AG10803 (cell line): ENCODE data around the gene KIF18A.
A peak's percentile ranks its signal among the peaks of the same experiment; 100 is the strongest.

Experiments
- DNase-seq: peaks from one replicate; pipeline ENCODE4 v3.0.0; 2010; ENCODE audit warnings: low read depth
- H3K4me3 ChIP-seq: 2 replicates; pipeline ENCODE4 v1.5.1; 2011; ENCODE audit warnings: mild to moderate bottlenecking, low read length, control low read depth
- CTCF ChIP-seq: conservative IDR thresholded peaks from 2 replicates; pipeline ENCODE4 v1.5.1; 2011; ENCODE audit warnings: mild to moderate bottlenecking, low read length, control low read depth, inconsistent platforms

Gene KIF18A

GRCh38 chr11:28107750-28108618 is at the start of gene KIF18A, which contains the start of gene METTL15:
KIF18A (minus strand) TSS chr11:28108156; CDS start chr11:28097947, 10,209 bp downstream.
METTL15 (plus strand) TSS chr11:28108388; CDS start chr11:28113335, 4,947 bp downstream.
- DNase-seq, result peak; percentile 99
- TF ChIP-seq CTCF, result no peak
- peak within 1 kb of the TSS; percentile 86 for H3K4me3 ChIP-seq

GRCh38 chr11:28153586-28153985 is 45.6 kb upstream of the KIF18A start:
- DNase-seq, result peak; percentile 31
- H3K4me3 ChIP-seq, result no peak overlapping the region
- no peak for TF ChIP-seq CTCF

GRCh38 chr11:28152743-28153142 is 44.8 kb upstream of the KIF18A start:
- no peak for DNase-seq
- TF ChIP-seq CTCF, result no peak
- no peak overlapping the region for H3K4me3 ChIP-seq

- H3K4me3 ChIP-seq, result no peak overlapping the region
- DNase-seq, result peak; percentile 88
- TF ChIP-seq CTCF, result no peak
Measured at GRCh38 chr11:28146123-28146751, 38.3 kb upstream of the KIF18A start.

- H3K4me3 ChIP-seq, result no peak overlapping the region
- DNase-seq, result peak; percentile 42
- no peak for TF ChIP-seq CTCF
Measured at GRCh38 chr11:28144808-28145207, 36.9 kb upstream of the KIF18A start.

- DNase-seq, result no peak
Measured at GRCh38 chr11:28142724-28143123, 34.8 kb upstream of the KIF18A start.

More at GRCh38 chr11:28142724-28143123, 34.8 kb upstream of the KIF18A start:
- no peak overlapping the region for H3K4me3 ChIP-seq
- TF ChIP-seq CTCF, result no peak
